HG03432 (cell line): ENCODE results near the gene GPT2.
"Not testable (repeated sequence)": the region's sequence is repeated elsewhere in the genome, so short reads cannot be mapped to it uniquely, and the experiment has no call there.

ENCODE experiments used
- ATAC-seq: cut with Tn5 transposase; IDR thresholded peaks from one replicate; pipeline ENCODE4 v1.9.1; 2021; ENCODE audit warnings: mild to moderate bottlenecking, moderate library complexity; ENCODE audit not compliant: unreplicated experiment

Gene GPT2

DNA sequence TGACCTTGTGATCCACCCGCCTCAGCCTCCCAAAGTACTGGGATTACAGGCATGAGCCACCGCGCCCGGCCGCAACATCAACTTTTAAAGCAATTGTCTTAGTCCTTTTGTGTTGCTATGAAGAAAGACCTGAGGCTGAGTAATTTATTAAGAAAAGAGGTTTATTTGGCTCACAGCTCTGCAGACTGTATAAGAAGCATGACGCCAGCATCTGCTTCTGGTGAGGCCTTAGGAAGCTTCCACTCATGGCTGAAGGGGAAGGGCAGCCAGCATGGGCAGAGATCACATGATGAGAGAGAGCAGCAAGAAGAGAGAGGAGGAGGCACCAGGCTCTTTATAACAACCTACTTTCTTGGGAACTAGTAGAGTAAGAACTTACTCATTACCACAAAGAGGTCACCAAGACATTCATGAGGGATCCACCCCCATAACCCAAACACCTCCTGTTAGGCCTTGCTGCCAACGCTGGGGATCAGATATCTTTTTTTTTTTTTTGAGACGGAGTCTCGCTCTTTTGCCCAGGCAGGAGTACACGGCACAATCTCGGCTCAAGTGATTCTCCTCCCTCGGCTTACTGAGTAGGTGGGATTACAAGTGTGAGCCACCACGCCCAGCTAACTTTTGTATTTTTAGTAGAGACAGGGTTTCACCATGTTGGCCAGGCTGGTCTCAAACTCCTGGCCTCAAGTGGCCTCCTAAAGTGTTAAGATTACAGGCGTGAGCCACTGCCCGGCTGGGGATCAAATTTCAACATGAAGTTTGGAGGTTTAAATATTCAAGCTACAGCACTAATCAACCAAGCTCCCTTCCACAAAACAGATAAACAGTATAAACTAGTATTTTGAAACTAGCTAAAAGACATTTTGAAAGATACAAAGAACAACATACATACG, 21.4 kb upstream of the GPT2 start:
- no peak for ATAC-seq

DNA sequence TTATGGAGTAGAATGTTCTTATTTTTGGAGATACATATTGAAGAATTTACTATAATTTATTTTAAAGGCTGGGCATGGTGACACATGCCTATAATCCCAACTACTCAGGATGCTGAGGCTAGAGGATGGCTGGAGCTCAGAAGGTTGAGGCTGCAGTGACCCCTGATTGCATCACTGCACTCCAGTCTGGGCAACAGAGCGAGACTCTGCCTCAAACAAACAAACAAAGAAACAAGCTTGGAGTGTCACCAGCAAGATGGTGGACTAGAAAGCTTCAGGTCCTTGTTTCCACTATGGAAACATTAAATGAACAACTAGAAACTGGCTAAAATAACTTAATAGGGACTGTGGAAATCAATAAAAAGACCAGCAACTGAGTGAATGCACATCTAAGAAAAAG, 17.9 kb upstream of the GPT2 start:
- ATAC-seq, result no peak

GRCh38 chr16:46867486-46867885, 16.7 kb upstream of the GPT2 start:
- ATAC-seq, result not testable (repeated sequence)

GRCh38 chr16:46868891-46869290, 15.3 kb upstream of the GPT2 start:
- not testable (repeated sequence) for ATAC-seq

GRCh38 chr16:46871597-46871996, 12.6 kb upstream of the GPT2 start:
- ATAC-seq, result no peak

- ATAC-seq, result no peak
These were observed 11.0 kb upstream of the GPT2 start for GRCh38 chr16:46873201-46873600.

DNA sequence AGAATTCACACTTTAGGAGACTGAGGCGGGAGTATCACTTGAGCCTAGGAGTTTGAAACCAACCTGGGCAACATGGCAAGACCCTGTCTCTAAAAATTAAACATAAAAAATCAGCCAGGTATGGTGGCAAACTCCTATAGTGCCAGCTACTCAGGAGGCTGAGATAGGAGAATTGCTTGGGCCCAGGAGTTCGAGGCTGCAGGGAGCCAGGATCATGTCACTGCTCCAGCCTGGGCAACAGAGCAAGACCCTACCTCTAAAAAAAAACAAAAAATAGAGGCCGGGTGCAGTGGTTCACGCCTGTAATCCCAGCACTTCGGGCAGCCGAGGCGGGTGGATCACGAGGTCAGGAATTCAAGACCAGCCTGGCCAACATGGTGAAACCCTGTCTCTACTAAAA, 8.9 kb upstream of the GPT2 start:
- ATAC-seq, result no peak

DNA sequence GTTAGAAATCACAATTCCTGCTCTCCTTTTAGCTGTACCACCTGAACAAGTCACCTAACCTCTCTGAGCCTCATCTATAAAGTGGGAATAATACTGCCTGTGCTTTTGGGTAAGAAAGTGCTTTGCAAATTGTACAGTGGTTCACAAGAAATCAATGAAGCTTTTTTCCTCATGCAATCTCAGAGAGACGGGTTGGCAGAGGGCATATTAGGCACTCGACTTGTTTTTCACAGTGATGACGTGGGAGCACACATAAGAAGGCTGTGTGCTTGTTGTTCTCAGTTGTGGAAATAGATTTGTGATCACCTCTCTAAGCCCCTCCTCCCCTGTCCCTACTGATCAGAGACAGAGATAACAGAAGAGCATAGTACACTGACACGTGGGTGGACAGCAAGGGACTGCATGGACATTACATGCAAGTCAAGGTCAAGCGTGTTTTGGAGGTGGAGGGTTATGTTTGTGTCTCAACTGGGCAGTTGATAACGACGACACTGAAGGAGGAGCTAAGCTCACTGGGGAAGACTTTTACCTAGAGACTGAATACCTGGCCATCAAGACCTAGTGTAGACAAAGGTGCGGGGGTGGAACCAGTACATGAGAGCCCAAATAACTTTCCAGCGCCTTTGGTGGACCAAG, 1.7 kb upstream of the GPT2 start:
- no peak for ATAC-seq

DNA sequence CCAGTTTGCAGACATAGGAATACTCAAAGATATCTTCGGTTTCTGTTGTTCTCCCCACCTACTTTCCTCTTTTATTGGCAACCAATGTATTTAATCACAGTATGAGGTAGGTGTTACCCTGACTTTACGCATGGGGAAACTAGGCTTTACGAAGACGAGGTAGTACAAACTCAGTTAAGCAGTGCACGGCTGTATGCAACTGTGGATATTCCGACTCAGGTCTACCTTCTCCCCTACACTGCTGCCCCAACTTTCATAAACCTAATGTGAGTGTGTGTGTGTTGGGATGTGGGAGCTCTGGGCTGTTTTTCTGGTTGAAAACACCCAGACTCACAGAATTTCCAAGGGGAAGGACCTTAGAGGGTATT, 1.2 kb upstream of the GPT2 start:
- ATAC-seq, result no peak

GRCh38 chr16:46883353-46883689, 841 bp upstream of the GPT2 start:
- peak; percentile 1 for ATAC-seq

DNA sequence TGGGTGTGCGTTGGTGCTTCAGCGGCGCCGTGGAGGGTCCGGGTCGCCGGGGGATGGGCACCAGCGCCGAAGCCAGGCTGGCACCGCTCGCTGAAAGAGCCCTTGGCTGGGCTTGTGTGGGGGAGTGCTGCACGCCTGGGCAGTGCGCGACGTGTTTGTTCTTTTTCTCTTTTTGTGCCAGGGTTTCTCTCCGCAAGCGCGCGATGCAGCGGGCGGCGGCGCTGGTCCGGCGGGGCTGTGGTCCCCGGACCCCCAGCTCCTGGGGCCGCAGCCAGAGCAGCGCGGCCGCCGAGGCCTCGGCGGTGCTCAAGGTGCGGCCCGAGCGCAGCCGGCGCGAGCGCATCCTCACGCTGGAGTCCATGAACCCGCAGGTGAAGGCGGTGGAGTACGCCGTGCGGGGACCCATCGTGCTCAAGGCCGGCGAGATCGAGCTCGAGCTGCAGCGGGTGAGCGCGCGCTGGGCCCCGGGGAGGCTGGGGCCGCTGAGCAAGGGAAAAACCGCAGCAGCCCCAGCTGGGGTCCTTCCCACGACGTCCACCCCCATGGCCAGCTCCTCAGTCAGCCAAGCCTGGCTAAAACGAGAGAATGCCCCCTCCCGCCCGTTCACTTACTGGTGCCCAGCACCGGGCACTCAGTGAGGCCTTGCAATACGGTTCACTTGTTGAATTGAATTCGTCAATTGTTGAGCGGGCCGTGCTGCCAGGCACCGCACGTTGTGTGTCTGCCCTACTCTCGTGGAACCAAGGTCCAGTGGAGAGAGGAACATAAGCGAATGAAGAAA, 541 bp downstream of the GPT2 start:
- peak; percentile 15 for ATAC-seq

- no peak for ATAC-seq
These were observed 2.0 kb downstream of the GPT2 start for GRCh38 chr16:46885960-46886763.

DNA sequence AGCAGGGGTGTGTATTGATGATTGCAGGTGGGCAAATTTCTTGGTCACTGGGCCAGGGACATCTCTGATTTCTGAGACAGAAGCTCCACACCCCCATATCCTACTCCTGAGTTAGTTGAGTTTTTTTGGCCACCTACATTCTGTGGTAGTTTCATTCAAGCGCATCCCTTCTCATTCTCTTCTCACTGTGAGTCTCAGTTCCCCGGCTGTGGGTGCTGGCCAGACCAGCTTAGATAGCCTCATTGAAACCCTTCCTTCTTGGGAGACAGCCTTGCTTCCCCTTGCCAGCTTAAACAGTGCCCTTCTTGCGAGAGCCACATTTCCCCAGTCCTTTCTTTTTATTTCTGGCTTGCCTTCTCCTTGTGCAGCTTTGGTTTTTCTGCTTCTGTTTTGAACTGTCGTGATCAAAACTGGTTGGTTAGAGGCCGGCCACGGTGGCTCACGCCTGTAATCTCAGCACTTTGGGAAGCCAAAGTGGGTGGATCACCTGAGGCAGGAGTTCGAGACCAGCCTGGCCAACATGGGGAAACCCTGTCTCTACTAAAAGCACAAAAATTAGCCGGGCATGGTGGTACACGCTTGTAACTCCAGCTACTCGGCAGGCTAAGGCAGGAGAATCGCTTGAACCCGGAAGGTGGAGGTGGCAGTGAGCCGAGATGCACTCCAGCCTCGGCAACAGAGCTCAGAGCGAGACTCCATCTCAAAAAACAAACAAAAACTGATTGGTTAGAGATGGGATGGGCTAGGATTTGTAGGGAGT, 2.8 kb downstream of the GPT2 start:
- no peak for ATAC-seq

- ATAC-seq, result no peak
These were observed 3.3 kb downstream of the GPT2 start for GRCh38 chr16:46887524-46887854.

GRCh38 chr16:46889245-46889941, 5.2 kb downstream of the GPT2 start:
- no peak for ATAC-seq

DNA sequence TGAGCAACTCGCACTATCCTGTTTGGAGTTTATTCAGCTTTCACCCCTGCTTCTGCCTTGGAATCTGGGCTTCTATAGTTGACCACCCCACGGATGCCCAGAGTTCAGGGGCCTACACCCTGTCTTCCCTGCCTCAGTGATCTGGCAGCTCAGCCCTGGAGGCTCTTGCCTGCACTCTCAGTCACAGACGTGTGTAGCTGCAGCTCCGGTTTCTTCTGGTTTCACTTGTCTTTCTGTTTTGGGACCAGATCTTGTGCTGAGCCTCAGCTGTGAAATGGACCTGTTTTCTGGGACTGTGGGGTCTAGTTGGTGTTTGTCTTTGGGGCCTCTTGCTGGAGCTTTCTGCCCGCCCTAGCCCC, 5.8 kb downstream of the GPT2 start:
- peak; percentile 56 for ATAC-seq

GRCh38 chr16:46891910-46892309, 7.7 kb downstream of the GPT2 start:
- no peak for ATAC-seq

GRCh38 chr16:46894036-46894672, 10.0 kb downstream of the GPT2 start:
- no peak for ATAC-seq
